ENCODE data around the gene FCHSD2. TPM values are rescaled to one million over a fixed set of nuclear protein-coding genes. Genes with fewer than 3 reads are reported as not detected.

The FCHSD2 gene
- total and polyA plus RNA-seq, 2 of the 13 experiments (the other 11 are each of a cell fraction or from before 2014, with no cell fraction given) = 20.5 to 24.8 TPM

DNA sequence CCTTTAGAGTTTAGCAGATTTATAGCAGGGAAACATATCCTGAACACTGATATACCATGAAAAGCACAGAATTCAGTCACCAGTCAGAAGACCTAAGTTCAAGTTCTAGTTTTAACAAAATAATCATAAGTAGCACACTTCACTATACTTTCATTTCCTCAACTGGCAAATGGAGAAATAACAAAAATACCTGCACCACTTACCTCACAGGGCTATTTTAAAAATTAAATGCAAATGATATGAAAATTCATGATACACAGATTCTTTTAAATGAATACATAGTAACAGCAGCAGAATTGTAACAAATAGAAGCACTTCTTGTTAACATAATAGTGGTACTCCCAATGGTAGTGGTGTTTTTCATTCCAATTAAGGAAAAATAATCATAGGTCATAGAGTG, 139.0 kb downstream of the FCHSD2 start:
- no peaks in the 10 kb centered on the region for H3K27me3 ChIP-seq (ENCODE audit: control insufficient read depth in 1 of 2, insufficient read depth in 2 of 2, low read length in 2 of 2)
- no peak overlapping the region for H2AFZ ChIP-seq (ENCODE audit: low read length)
- FAIRE-seq (no peak), ATAC-seq (no peak), DNase-seq (ENCODE audit: low spot score) (no peak)
- POLR2A ChIA-PET = interaction anchor here (0.5 kb wide), 1 partner anchor 791 kb away, joined by 3 read pairs; no protein-coding TSS in a partner anchor
- no peak for TF ChIP-seq ZNF674 (CRISPR knock-in tag; IDR thresholded peaks at IDR 0.05; ENCODE audit: low read depth)
- TF ChIP-seq ZNF777 (CRISPR knock-in tag; IDR thresholded peaks at IDR 0.05) = no peak
- TF ChIP-seq MAFF (IDR thresholded peaks at IDR 0.05; ENCODE audit: low read depth, low read length) = no peak
- no peak for TF ChIP-seq NFE2L1 (CRISPR knock-in tag; IDR thresholded peaks at IDR 0.05; ENCODE audit: borderline replicate concordance)
- TF ChIP-seq HMG20B (CRISPR knock-in tag; conservative IDR thresholded peaks at IDR 0.05) = no peak
- no peak for TF ChIP-seq NPAS2 (CRISPR knock-in tag; IDR thresholded peaks at IDR 0.05; ENCODE audit: borderline replicate concordance)
- TF ChIP-seq, protein P1, sequence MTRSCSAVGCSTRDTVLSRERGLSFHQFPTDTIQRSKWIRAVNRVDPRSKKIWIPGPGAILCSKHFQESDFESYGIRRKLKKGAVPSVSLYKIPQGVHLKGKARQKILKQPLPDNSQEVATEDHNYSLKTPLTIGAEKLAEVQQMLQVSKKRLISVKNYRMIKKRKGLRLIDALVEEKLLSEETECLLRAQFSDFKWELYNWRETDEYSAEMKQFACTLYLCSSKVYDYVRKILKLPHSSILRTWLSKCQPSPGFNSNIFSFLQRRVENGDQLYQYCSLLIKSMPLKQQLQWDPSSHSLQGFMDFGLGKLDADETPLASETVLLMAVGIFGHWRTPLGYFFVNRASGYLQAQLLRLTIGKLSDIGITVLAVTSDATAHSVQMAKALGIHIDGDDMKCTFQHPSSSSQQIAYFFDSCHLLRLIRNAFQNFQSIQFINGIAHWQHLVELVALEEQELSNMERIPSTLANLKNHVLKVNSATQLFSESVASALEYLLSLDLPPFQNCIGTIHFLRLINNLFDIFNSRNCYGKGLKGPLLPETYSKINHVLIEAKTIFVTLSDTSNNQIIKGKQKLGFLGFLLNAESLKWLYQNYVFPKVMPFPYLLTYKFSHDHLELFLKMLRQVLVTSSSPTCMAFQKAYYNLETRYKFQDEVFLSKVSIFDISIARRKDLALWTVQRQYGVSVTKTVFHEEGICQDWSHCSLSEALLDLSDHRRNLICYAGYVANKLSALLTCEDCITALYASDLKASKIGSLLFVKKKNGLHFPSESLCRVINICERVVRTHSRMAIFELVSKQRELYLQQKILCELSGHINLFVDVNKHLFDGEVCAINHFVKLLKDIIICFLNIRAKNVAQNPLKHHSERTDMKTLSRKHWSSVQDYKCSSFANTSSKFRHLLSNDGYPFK (CRISPR knock-in tag; IDR thresholded peaks at IDR 0.05; ENCODE audit: borderline replicate concordance) = no peak
- TF ChIP-seq NFYB (CRISPR knock-in tag; IDR thresholded peaks at IDR 0.05) = no peak
- no peak for TF ChIP-seq ZFP41 (CRISPR knock-in tag; IDR thresholded peaks at IDR 0.05; ENCODE audit: borderline replicate concordance)
- no peak for TF ChIP-seq ZNF616 (CRISPR knock-in tag; IDR thresholded peaks at IDR 0.05; ENCODE audit: low read depth)
- TF ChIP-seq, protein P2, sequence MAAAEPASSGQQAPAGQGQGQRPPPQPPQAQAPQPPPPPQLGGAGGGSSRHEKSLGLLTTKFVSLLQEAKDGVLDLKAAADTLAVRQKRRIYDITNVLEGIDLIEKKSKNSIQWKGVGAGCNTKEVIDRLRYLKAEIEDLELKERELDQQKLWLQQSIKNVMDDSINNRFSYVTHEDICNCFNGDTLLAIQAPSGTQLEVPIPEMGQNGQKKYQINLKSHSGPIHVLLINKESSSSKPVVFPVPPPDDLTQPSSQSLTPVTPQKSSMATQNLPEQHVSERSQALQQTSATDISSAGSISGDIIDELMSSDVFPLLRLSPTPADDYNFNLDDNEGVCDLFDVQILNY (CRISPR knock-in tag; conservative IDR thresholded peaks at IDR 0.05) = no peak
- TF ChIP-seq, protein P3, sequence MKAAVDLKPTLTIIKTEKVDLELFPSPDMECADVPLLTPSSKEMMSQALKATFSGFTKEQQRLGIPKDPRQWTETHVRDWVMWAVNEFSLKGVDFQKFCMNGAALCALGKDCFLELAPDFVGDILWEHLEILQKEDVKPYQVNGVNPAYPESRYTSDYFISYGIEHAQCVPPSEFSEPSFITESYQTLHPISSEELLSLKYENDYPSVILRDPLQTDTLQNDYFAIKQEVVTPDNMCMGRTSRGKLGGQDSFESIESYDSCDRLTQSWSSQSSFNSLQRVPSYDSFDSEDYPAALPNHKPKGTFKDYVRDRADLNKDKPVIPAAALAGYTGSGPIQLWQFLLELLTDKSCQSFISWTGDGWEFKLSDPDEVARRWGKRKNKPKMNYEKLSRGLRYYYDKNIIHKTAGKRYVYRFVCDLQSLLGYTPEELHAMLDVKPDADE (CRISPR knock-in tag; IDR thresholded peaks at IDR 0.05) = no peak
- TF ChIP-seq ZNF24 (IDR thresholded peaks at IDR 0.05) = no peak
- TF ChIP-seq KAT2B (IDR thresholded peaks at IDR 0.05; ENCODE audit: borderline replicate concordance, low read depth, low read length) = no peak
- no peak for TF ChIP-seq NCOA5 (CRISPR knock-in tag; IDR thresholded peaks at IDR 0.05)
- no peak overlapping the region for H3K27ac ChIP-seq (ENCODE audit: extremely low read length, insufficient read depth, low read length)
- H3K9ac ChIP-seq (ENCODE audit: insufficient read depth, low read depth, low read length) = no peak overlapping the region
- in situ Hi-C loops (cut with HindIII; ENCODE audit: extremely low pct_ligation_motif_present, low pct_unique_long_range_greater_than_20kb) (no loop called here), intact Hi-C loops (cut with micrococcal nuclease; ENCODE audit: unreplicated experiment) (no loop called here)
- H3K4me1 ChIP-seq (ENCODE audit: insufficient read depth, low read length) = no peaks in the 10 kb centered on the region
- peaks cover 5% of the 10 kb centered on the region for H3K79me2 ChIP-seq (ENCODE audit: insufficient read depth, low read length)
- CTCF ChIA-PET (ENCODE audit: low intra/inter-chr PET ratio, low total read pairs) = no interaction called here
- H4K20me1 ChIP-seq (ENCODE audit: insufficient read depth, low read length) = no peaks in the 10 kb centered on the region
- H3K4me2 ChIP-seq (ENCODE audit: low read depth, low read length) = no peak overlapping the region
- H3K4me3 ChIP-seq (replicated peaks in 1 of 3; ENCODE audit: insufficient read depth in 1 of 3, low read depth in 2 of 3, low read length in 3 of 3) = no peak overlapping the region
- no peaks in the 10 kb centered on the region for H3K9me3 ChIP-seq (ENCODE audit: low read length)
- no TSS peak for BruUV-seq (replicated peaks)
- H3K36me3 ChIP-seq (replicated peaks in 1 of 2; ENCODE audit: control insufficient read depth in 1 of 2, insufficient read depth in 2 of 2, low read length in 2 of 2) = peaks cover 6 to 9% of the 10 kb centered on the region in 2 experiments; a peak in 4 of 5 replicates
